HEK293T (cell line): Measurements from ENCODE around the gene LURAP1L.
"Not testable (repeated sequence)": the region's sequence is repeated elsewhere in the genome, so short reads cannot be mapped to it uniquely, and the experiment has no call there.

Experiments used
- CTCF ChIA-PET: fragments of 350-600 bp; formaldehyde crosslinking; extraction: SDS; loops from one replicate; lab custom pipeline; 2021; ENCODE audit warnings: antibody characterized with exemption, inconsistent platforms; lab: Yijun Ruan, JAX
- POLR2A ChIA-PET: fragments of 350-600 bp; formaldehyde crosslinking; extraction: SDS; loops from one replicate; lab custom pipeline; 2020; ENCODE audit warnings: antibody characterized with exemption, inconsistent platforms; lab: Yijun Ruan, JAX
- DNase-seq: peaks from one replicate; pipeline ENCODE4 v3.0.0; 2012; ENCODE audit warnings: mixed read lengths; ENCODE audit errors: extremely low spot score
- ARNT ChIP-seq: fragments of 450-650 bp; IDR thresholded peaks from 2 replicates; pipeline ENCODE4 v1.6.1; 2017; ENCODE audit warnings: mild to moderate bottlenecking
- BHLHE40 ChIP-seq: fragments of 450-650 bp; IDR thresholded peaks from 2 replicates; pipeline ENCODE4 v1.6.1; 2016; ENCODE audit warnings: mild to moderate bottlenecking, moderate library complexity, borderline replicate concordance
- CTBP1 ChIP-seq: fragments of 450-650 bp; IDR thresholded peaks from 2 replicates; pipeline ENCODE4 v1.6.1; 2016; ENCODE audit warnings: borderline replicate concordance
- ELF4 ChIP-seq: fragments of 450-650 bp; IDR thresholded peaks from 2 replicates; pipeline ENCODE4 v1.6.1; 2017; ENCODE audit warnings: antibody characterized with exemption
- FOXA1 ChIP-seq: fragments of 450-650 bp; IDR thresholded peaks from 2 replicates; pipeline ENCODE4 v1.6.1; 2016; ENCODE audit warnings: mild to moderate bottlenecking
- FOXK2 ChIP-seq: fragments of 450-650 bp; IDR thresholded peaks from 2 replicates; pipeline ENCODE4 v1.6.1; 2016; ENCODE audit warnings: mild to moderate bottlenecking
- FOXM1 ChIP-seq: fragments of 450-650 bp; IDR thresholded peaks from 2 replicates; pipeline ENCODE4 v1.6.1; 2017; ENCODE audit warnings: mild to moderate bottlenecking, borderline replicate concordance
- HDGF ChIP-seq: fragments of 450-650 bp; IDR thresholded peaks from 2 replicates; pipeline ENCODE4 v1.6.1; 2017; ENCODE audit warnings: antibody characterized with exemption, borderline replicate concordance
- L3MBTL2 ChIP-seq: fragments of 450-650 bp; conservative IDR thresholded peaks from 2 replicates; pipeline ENCODE4 v1.6.1; 2016; ENCODE audit warnings: mild to moderate bottlenecking
- LEF1 ChIP-seq: fragments of 450-650 bp; IDR thresholded peaks from 2 replicates; pipeline ENCODE4 v1.6.1; 2017; ENCODE audit warnings: mild to moderate bottlenecking, borderline replicate concordance
- NFRKB ChIP-seq: fragments of 450-650 bp; IDR thresholded peaks from 2 replicates; pipeline ENCODE4 v1.6.1; 2016; ENCODE audit warnings: mild to moderate bottlenecking, moderate library complexity
- PKNOX1 ChIP-seq: fragments of 450-650 bp; IDR thresholded peaks from 2 replicates; pipeline ENCODE4 v1.6.1; 2016
- SP1 ChIP-seq: fragments of 450-650 bp; IDR thresholded peaks from 2 replicates; pipeline ENCODE4 v1.6.1; 2017
- SUZ12 ChIP-seq: fragments of 450-650 bp; IDR thresholded peaks from 2 replicates; pipeline ENCODE4 v1.6.1; 2016; ENCODE audit warnings: mild to moderate bottlenecking
- TARDBP ChIP-seq: fragments of 450-650 bp; IDR thresholded peaks from 2 replicates; pipeline ENCODE4 v1.6.1; 2016
- ZNF384 ChIP-seq: fragments of 450-650 bp; IDR thresholded peaks from 2 replicates; pipeline ENCODE4 v1.6.1; 2016

Gene LURAP1L

GRCh38 chr9:12855066-12855465 lies 80.2 kb downstream of the LURAP1L start:
- TF ChIP-seq ZNF384 = no peak
- ChIA-PET CTCF (no interaction called here), POLR2A (no interaction called here)
- no peak for DNase-seq

GRCh38 chr9:12856603-12857002 lies 81.8 kb downstream of the LURAP1L start:
- ChIA-PET POLR2A (no interaction called here), CTCF (no interaction called here)
- TF ChIP-seq FOXM1 (no peak), HDGF (no peak), L3MBTL2 (no peak), SUZ12 (no peak), NFRKB (no peak), BHLHE40 (no peak), SP1 (no peak), ARNT (no peak), FOXA1 (no peak)
- DNase-seq = no peak

- no peak for DNase-seq
- CTCF ChIA-PET = no interaction called here
- TF ChIP-seq SUZ12 (no peak), ARNT (no peak)
- POLR2A ChIA-PET = no interaction called here
Measured at GRCh38 chr9:12859704-12860251, 85.0 kb downstream of the LURAP1L start.

GRCh38 chr9:12860998-12861397 lies 86.2 kb downstream of the LURAP1L start:
- ChIA-PET POLR2A (no interaction called here), CTCF (no interaction called here)
- TF ChIP-seq PKNOX1 (no peak), FOXK2 (no peak), LEF1 (no peak), ARNT (no peak), ZNF384 (no peak), SP1 (no peak), ELF4 (no peak), L3MBTL2 (no peak)
- DNase-seq = no peak

GRCh38 chr9:12862611-12863410 lies 88.0 kb downstream of the LURAP1L start:
- DNase-seq = no peak
- TF ChIP-seq SP1 (no peak), FOXK2 (no peak), PKNOX1 (no peak), FOXA1 (no peak), ELF4 (no peak), LEF1 (no peak), TARDBP (no peak), SUZ12 (no peak), NFRKB (no peak), CTBP1 (no peak)
- ChIA-PET CTCF (no interaction called here), POLR2A (no interaction called here)

- ChIA-PET CTCF (no interaction called here), POLR2A (no interaction called here)
- TF ChIP-seq CTBP1 = no peak
- no peak for TF ChIP-seq NFRKB
- no peak for TF ChIP-seq HDGF
- no peak for TF ChIP-seq FOXA1
- TF ChIP-seq ARNT = no peak
- TF ChIP-seq SUZ12 = no peak
- no peak for TF ChIP-seq FOXK2
- TF ChIP-seq ZNF384 = no peak
- no peak for TF ChIP-seq FOXM1
- no peak for TF ChIP-seq SP1
- TF ChIP-seq TARDBP = no peak
- no peak for TF ChIP-seq PKNOX1
- TF ChIP-seq BHLHE40 = no peak
- TF ChIP-seq L3MBTL2 = no peak
- no peak for TF ChIP-seq ELF4
- TF ChIP-seq LEF1 = no peak
- no peak for DNase-seq
Measured at GRCh38 chr9:12863618-12864017, 88.8 kb downstream of the LURAP1L start.

- CTCF ChIA-PET, POLR2A ChIA-PET, DNase-seq: not testable (repeated sequence)
Measured at GRCh38 chr9:12865380-12865779, 90.6 kb downstream of the LURAP1L start.
